ENCODE data around the gene MARCHF10.

The MARCHF10 gene

GRCh38 chr17:62767997-62768396, 40.1 kb downstream of the MARCHF10 start:
- no peak for TF ChIP-seq CTCF (IDR thresholded peaks at IDR 0.05; ENCODE audit: extremely low read depth, missing control alignments)
- no peak for DNase-seq (ENCODE audit: low spot score)

DNA sequence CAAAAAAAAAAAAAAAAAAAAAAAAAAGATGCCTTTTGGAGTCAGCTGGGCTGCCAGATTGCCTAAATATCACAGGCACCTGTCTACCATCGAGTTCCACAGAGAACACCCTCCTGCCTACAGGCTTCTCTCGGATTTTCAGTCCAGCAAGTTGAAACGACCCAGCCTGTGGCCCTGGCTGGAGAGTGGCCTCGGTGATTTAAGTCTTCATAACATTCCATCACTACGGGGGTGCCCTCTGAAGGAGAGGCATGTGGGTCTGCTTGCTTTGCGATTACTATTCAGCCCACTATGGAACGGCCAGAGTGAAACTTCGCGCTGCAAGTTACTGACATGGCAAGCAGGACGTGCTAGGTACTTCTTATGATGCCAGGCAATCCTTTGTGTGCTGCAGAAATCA, 42.8 kb downstream of the MARCHF10 start:
- no peak for DNase-seq (ENCODE audit: low spot score)
- no peak for TF ChIP-seq CTCF (IDR thresholded peaks at IDR 0.05; ENCODE audit: extremely low read depth, missing control alignments)

DNA sequence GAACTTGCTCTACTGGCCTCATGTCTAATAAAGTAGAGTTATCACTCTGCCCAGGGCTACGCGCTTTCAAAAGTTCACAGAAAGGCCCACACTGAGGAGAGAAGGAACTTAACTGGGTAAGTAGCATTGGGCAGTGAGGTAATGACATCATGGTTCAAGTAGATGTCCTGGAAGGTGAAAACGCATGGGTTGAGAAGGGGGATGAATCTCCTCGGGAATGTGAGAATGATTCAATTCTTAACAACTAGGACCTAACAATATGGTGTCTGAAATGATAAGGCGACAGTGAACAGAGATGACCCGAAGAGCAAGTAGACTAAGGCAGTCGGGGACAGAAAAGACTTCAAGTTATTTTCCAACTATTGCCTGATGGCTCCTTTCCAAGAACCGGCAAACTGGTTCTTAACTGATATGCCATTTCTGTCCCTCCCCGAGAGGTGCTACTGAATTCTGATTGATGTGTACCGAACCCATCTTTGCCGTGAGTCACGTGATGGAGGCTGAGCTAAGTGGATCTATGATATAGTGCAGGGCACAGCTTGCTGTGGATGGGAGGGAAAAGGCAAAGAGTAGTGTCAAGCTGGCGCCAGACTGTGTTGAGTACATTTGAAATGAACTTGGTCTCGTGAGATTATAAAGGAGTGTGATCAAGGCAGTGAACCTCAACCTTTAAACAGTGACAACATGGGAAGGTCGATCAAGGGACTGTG, 44.1 kb downstream of the MARCHF10 start:
- TF ChIP-seq CTCF (IDR thresholded peaks at IDR 0.05; ENCODE audit: extremely low read depth, missing control alignments) = no peak
- DNase-seq (ENCODE audit: low spot score) = no peak

DNA sequence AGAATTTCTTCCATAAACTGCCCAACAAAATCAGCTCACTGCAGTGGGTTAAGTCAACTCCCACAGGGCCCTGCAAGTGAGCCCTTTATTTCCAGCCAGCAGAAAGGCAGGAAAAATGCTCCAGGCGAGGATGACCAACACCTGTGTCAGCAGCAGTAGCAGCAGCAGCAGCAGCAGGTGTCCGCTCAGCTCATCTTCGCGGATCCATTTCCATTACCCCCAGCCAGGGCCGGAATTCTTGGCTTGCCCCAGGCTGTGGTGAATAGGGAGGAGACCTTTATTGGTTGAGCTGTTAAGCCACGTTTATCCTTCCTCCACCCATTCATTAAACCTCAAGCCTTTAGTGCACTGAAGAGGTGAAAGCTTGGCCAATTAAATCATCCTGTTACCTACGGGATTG, 46.2 kb downstream of the MARCHF10 start:
- no peak for TF ChIP-seq CTCF (IDR thresholded peaks at IDR 0.05; ENCODE audit: extremely low read depth, missing control alignments)
- no peak for DNase-seq (ENCODE audit: low spot score)

GRCh38 chr17:62760945-62761267, 47.2 kb downstream of the MARCHF10 start:
- no peak for DNase-seq (ENCODE audit: low spot score)
- no peak for TF ChIP-seq CTCF (IDR thresholded peaks at IDR 0.05; ENCODE audit: extremely low read depth, missing control alignments)

GRCh38 chr17:62760059-62760944, 47.8 kb downstream of the MARCHF10 start:
- DNase-seq (ENCODE audit: low spot score) = no peak
- no peak for TF ChIP-seq CTCF (IDR thresholded peaks at IDR 0.05; ENCODE audit: extremely low read depth, missing control alignments)

- no peak for DNase-seq (ENCODE audit: low spot score)
- no peak for TF ChIP-seq CTCF (IDR thresholded peaks at IDR 0.05; ENCODE audit: extremely low read depth, missing control alignments)
Measured at GRCh38 chr17:62757500-62757951, 50.6 kb downstream of the MARCHF10 start.

Measured in GM20000 (cell line).